ENCODE data around the gene USP47. TPM values are rescaled to one million over a fixed set of nuclear protein-coding genes. Genes with fewer than 3 reads are reported as not detected.

USP47 gene
- total and polyA plus RNA-seq, 9 of the 15 experiments (the other 6 are each of a cell fraction or from before 2014, with no cell fraction given): 13.1 to 63.6 (median 34.7) TPM

DNA sequence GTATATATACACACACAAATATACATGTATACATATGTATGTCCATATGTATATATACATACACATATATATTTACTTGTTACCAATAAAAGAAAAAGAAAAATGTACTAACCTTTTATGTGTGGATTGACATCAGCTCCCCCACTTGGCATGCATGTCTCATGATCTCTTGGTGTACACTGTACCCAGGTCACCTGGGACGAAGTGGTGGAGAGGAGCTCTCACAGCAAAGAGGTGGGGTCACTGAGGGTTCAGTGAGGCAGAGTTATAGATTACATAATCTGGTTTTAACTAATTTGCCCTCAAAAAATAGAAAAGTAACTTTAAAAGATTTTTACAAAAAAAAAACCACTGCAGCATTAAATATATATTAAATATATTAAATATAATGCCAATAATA, 15.5 kb upstream of the USP47 start:
- no peaks in the 10 kb centered on the region for H3K36me3 ChIP-seq (ENCODE audit: control insufficient read depth, insufficient read depth, low read length)
- no peak overlapping the region for H3K9ac ChIP-seq (ENCODE audit: insufficient read depth in 1 of 2, low read depth in 2 of 2, low read length in 2 of 2)
- no peaks in the 10 kb centered on the region for H3K79me2 ChIP-seq (ENCODE audit: control insufficient read depth, insufficient read depth, low read length)
- H3K9me3 ChIP-seq (replicated peaks; ENCODE audit: control insufficient read depth, insufficient read depth, low read depth, low read length): peaks cover 2% of the 10 kb centered on the region
- no peak overlapping the region for H3K4me3 ChIP-seq
- 73% methylated on average over 1 of the region's 1 CpG for WGBS (ENCODE audit: insufficient coverage, low coverage, missing lambda C conversion rate)
- H3K27me3 ChIP-seq (ENCODE audit: control insufficient read depth in 2 of 2, insufficient read depth in 2 of 2, low read length in 2 of 2): no peaks in the 10 kb centered on the region
- DNase-seq (ENCODE audit: extremely low read depth in 1 of 4, low spot score in 3 of 4): no peak
- ChIA-PET POLR2A (no interaction called here), CTCF (ENCODE audit: low intra/inter-chr PET ratio) (no interaction called here)
- no peak overlapping the region for H2AFZ ChIP-seq (ENCODE audit: low read depth, low read length)
- H3K4me2 ChIP-seq (ENCODE audit: insufficient read depth, low read length): no peak overlapping the region
- no peaks in the 10 kb centered on the region for H3K9me1 ChIP-seq (ENCODE audit: control insufficient read depth, insufficient read depth, low read length)
- BruUV-seq (replicated peaks): no TSS peak
- ATAC-seq: no peak
- no peak for FAIRE-seq
- H3K4me1 ChIP-seq (replicated peaks in 1 of 2; ENCODE audit: control insufficient read depth in 2 of 2, insufficient read depth in 2 of 2, low read length in 2 of 2): no peaks in the 10 kb centered on the region
- intact Hi-C loops (cut with micrococcal nuclease): no loop called here
- no peaks in the 10 kb centered on the region for H4K20me1 ChIP-seq (replicated peaks; ENCODE audit: control insufficient read depth, insufficient read depth, low read length)
- H3K27ac ChIP-seq (ENCODE audit: extremely low read depth, low read depth, low read length): no peak overlapping the region
- in situ Hi-C loops (cut with MboI): no loop called here
- TF ChIP-seq SREBF2 (CRISPR knock-in tag; IDR thresholded peaks at IDR 0.05): no peak
- no peak for TF ChIP-seq ZNF79 (CRISPR knock-in tag; IDR thresholded peaks at IDR 0.05; ENCODE audit: low read depth)
- TF ChIP-seq IFI16 (CRISPR knock-in tag; IDR thresholded peaks at IDR 0.05): no peak
- TF ChIP-seq, protein P1, sequence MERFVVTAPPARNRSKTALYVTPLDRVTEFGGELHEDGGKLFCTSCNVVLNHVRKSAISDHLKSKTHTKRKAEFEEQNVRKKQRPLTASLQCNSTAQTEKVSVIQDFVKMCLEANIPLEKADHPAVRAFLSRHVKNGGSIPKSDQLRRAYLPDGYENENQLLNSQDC (CRISPR knock-in tag; IDR thresholded peaks at IDR 0.05): no peak
- TF ChIP-seq CBFA2T2 (conservative IDR thresholded peaks at IDR 0.05): no peak
- no peak for TF ChIP-seq ZNF551 (CRISPR knock-in tag; IDR thresholded peaks at IDR 0.05)
- no peak for TF ChIP-seq STAT5A (IDR thresholded peaks at IDR 0.05; ENCODE audit: borderline replicate concordance, low read length)
- TF ChIP-seq MGA (IDR thresholded peaks at IDR 0.05): no peak
- TF ChIP-seq, protein P2, sequence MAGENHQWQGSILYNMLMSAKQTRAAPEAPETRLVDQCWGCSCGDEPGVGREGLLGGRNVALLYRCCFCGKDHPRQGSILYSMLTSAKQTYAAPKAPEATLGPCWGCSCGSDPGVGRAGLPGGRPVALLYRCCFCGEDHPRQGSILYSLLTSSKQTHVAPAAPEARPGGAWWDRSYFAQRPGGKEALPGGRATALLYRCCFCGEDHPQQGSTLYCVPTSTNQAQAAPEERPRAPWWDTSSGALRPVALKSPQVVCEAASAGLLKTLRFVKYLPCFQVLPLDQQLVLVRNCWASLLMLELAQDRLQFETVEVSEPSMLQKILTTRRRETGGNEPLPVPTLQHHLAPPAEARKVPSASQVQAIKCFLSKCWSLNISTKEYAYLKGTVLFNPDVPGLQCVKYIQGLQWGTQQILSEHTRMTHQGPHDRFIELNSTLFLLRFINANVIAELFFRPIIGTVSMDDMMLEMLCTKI (IDR thresholded peaks at IDR 0.05; ENCODE audit: partially characterized antibody): no peak
